Endothelial cell of umbilical vein (primary cell): ENCODE results near the gene MAP3K10. TPM values are rescaled to one million over a fixed set of nuclear protein-coding genes. Genes with fewer than 3 reads are reported as not detected.

Source experiments
- BruUV-seq: library from RNA; stranded (reverse); fragments of 400-500 nt; replicated peaks from 2 replicates; lab custom pipeline; 2021; lab: Mats Ljungman, UMichigan
- CTCF ChIA-PET: fragments of 300-600, 350-600 bp; sonication (Branson Sonifier 250); formaldehyde crosslinking; loops from one replicate; lab custom pipeline; 2021; ENCODE audit warnings: antibody characterized with exemption, inconsistent platforms; lab: Charles Lee
- POLR2A ChIA-PET: fragments of 300-600, 350-600 bp; sonication (Branson Sonifier 250); formaldehyde crosslinking; loops from one replicate; lab custom pipeline; 2021; ENCODE audit warnings: antibody characterized with exemption, inconsistent platforms; lab: Charles Lee
- DNase-seq: peaks from one replicate; pipeline ENCODE4 v3.0.0-alpha.2; 2011; ENCODE audit warnings: low read depth, low spot score
- FAIRE-seq: peaks from 2 replicates; lab custom pipeline; 2011; peaks lifted over from hg19 to GRCh38; lab: Jason Lieb, UNC
- H2AFZ ChIP-seq: 2 replicates; pipeline ENCODE4 v1.6.0; 2012; ENCODE audit warnings: low read depth, low read length, control low read depth, inconsistent platforms
- H3K27ac ChIP-seq: 2 replicates; pipeline ENCODE4 v1.5.1; 2011; ENCODE audit warnings: low read depth, mild to moderate bottlenecking, control low read depth, low read length, moderate library complexity; ENCODE audit not compliant: insufficient read depth
- H3K27me3 ChIP-seq, 2 experiments: 2 replicates each; pipeline versions ENCODE4 v1.6.0 to v1.6.1; 2011; ENCODE audit warnings: low read length in 2 of 2, mixed read lengths in 1 of 2; ENCODE audit not compliant: control insufficient read depth in 2 of 2, insufficient read depth in 2 of 2
- H3K36me3 ChIP-seq, 2 experiments: 2 replicates in 1 of 2; 3 replicates in 1 of 2; pipeline ENCODE4 v1.5.1; 2011; ENCODE audit warnings: low read length in 2 of 2, mild to moderate bottlenecking in 1 of 2, moderate library complexity in 1 of 2; ENCODE audit not compliant: control insufficient read depth in 2 of 2, insufficient read depth in 2 of 2; ENCODE audit errors: extremely low read depth in 1 of 2
- H3K4me1 ChIP-seq: 3 replicates; pipeline ENCODE4 v1.5.1; 2011; ENCODE audit warnings: mild to moderate bottlenecking, low read length; ENCODE audit not compliant: control insufficient read depth, insufficient read depth; ENCODE audit errors: extremely low read depth
- H3K4me2 ChIP-seq: 2 replicates; pipeline ENCODE4 v1.6.1; 2011; ENCODE audit warnings: low read length, control low read depth, mixed read lengths; ENCODE audit not compliant: insufficient read depth
- H3K4me3 ChIP-seq, 3 experiments: fragments of 200-600 bp in 1 of 3; sonication (generic), shearing (Covaris generic) in 1 of 3; replicated peaks in 1 of 3; 2 replicates each; pipeline ENCODE4 v1.5.1; 2011 to 2016; ENCODE audit warnings: control low read depth in 3 of 3, low read length in 3 of 3, mild to moderate bottlenecking in 2 of 3, inconsistent platforms in 1 of 3, low read depth in 1 of 3, moderate library complexity in 1 of 3; ENCODE audit not compliant: insufficient read depth in 1 of 3
- H3K79me2 ChIP-seq: 2 replicates; pipeline ENCODE4 v1.6.0; 2012; ENCODE audit warnings: low read length, inconsistent platforms; ENCODE audit not compliant: control insufficient read depth, insufficient read depth
- H3K9ac ChIP-seq: replicated peaks from 2 replicates; pipeline ENCODE3; 2011; ENCODE audit warnings: low read length, control low read depth; ENCODE audit not compliant: insufficient read depth; ENCODE audit errors: extremely low read depth
- H3K9me1 ChIP-seq: replicated peaks from 3 replicates; pipeline ENCODE4 v1.6.0; 2011; ENCODE audit warnings: mild to moderate bottlenecking, low read length; ENCODE audit not compliant: control insufficient read depth, insufficient read depth; ENCODE audit errors: extremely low read depth
- H3K9me3 ChIP-seq: replicated peaks from 2 replicates; pipeline ENCODE4 v1.5.1; 2012; ENCODE audit warnings: low read length, inconsistent platforms; ENCODE audit not compliant: control insufficient read depth, insufficient read depth
- H4K20me1 ChIP-seq: replicated peaks from 2 replicates; pipeline ENCODE3; 2011; ENCODE audit warnings: mild to moderate bottlenecking, low read length; ENCODE audit not compliant: control insufficient read depth, insufficient read depth; ENCODE audit errors: extremely low read depth
- EZH2 ChIP-seq: IDR thresholded peaks from 2 replicates; pipeline ENCODE4 v1.6.1; 2012; ENCODE audit warnings: borderline replicate concordance, low read depth, mild to moderate bottlenecking, moderate library complexity, low read length, inconsistent platforms; ENCODE audit not compliant: severe bottlenecking
- FOS ChIP-seq: IDR thresholded peaks from 2 replicates; pipeline ENCODE4 v1.6.1; 2011; ENCODE audit warnings: mild to moderate bottlenecking, low read length, moderate library complexity, borderline replicate concordance; ENCODE audit not compliant: insufficient read depth
- GATA2 ChIP-seq: IDR thresholded peaks from 2 replicates; pipeline ENCODE4 v1.7.0; 2011; ENCODE audit warnings: low read depth, mild to moderate bottlenecking, moderate library complexity, mixed read lengths, low read length; ENCODE audit not compliant: insufficient read length, insufficient read depth
- JUN ChIP-seq: IDR thresholded peaks from 2 replicates; pipeline ENCODE4 v1.6.1; 2011; ENCODE audit warnings: borderline replicate concordance, low read depth; ENCODE audit not compliant: insufficient read length, insufficient read depth
- MAX ChIP-seq: IDR thresholded peaks from 2 replicates; pipeline ENCODE4 v1.6.1; 2011; ENCODE audit not compliant: insufficient read depth, insufficient read length
- MYC ChIP-seq: IDR thresholded peaks from one replicate; pipeline ENCODE4 v1.6.1; 2011; ENCODE audit warnings: mild to moderate bottlenecking, low read depth, low read length
- POLR2AphosphoS5 ChIP-seq: IDR thresholded peaks from 2 replicates; pipeline ENCODE4 v1.6.1; 2012; ENCODE audit warnings: low read depth, mild to moderate bottlenecking, control low read depth, low read length, moderate library complexity; ENCODE audit not compliant: insufficient read depth
- dilution Hi-C: fragments of 300-500 bp; cut with MboI; formaldehyde crosslinking; loops from one replicate; pipeline ENCODE4 v1.15.0; 2019; ENCODE audit warnings: low sequenced_read_pairs; ENCODE audit not compliant: extremely low pct_ligation_motif_present
- intact Hi-C: fragments of 100-400 bp; cut with micrococcal nuclease; formaldehyde crosslinking; loops from one replicate; pipeline ENCODE4 v1.10.0; 2022
- polyA plus RNA-seq, 4 experiments: library from polyadenylated mRNA; depleted of rRNA in 3 of 4; stranded (reverse) in 3 of 4; unstranded in 1 of 4; fragments of >200 nt; gene quantifications; 2 replicates each; pipeline versions ENCODE4 v1.2.1 to v1.2.3, GENCODE V29; 2011 to 2012; ENCODE audit warnings: missing spikeins in 1 of 4
- total RNA-seq: library from RNA; stranded (reverse); gene quantifications from 2 replicates; pipeline ENCODE4 v1.2.3, GENCODE V29; 2021

Gene MAP3K10
- total and polyA plus RNA-seq, 2 donors (not counting 3 experiments of a cell fraction or from before 2014, with no cell fraction given): 6.3 to 19.4 TPM

DNA sequence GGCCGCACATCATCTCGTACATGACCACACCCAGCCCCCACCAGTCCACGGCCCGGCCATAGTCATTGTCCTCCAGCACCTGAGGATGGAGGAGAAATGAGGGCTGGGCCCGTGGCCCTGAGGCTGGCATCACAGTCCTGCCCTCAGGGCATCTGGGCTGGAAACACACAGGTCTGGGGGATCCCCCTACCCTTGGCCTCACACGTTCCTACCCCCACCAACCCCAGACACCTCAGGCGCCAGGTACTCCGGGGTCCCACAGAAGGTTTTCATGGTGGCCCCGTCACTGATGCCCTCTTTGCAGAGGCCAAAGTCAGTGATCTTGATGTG lies 44.8 kb downstream of the MAP3K10 start:
- Histone ChIP-seq H3K4me2 (no peak overlapping the region), H3K4me1 (peaks cover 14% of the 10 kb centered on the region), H3K4me3 (no peak overlapping the region), H3K9me3 (no peaks in the 10 kb centered on the region), H3K79me2 (no peaks in the 10 kb centered on the region), H3K9ac (no peak overlapping the region), H3K36me3 (peaks cover 4 to 38% of the 10 kb centered on the region in 2 experiments), H4K20me1 (no peaks in the 10 kb centered on the region), H3K27me3 (no peaks in the 10 kb centered on the region), H3K9me1 (no peaks in the 10 kb centered on the region), H3K27ac (no peak overlapping the region), H2AFZ (no peak overlapping the region)
- FAIRE-seq (no peak), DNase-seq (no peak)
- CTCF ChIA-PET: no interaction called here
- POLR2A ChIA-PET: no interaction called here
- no TSS peak for BruUV-seq
- TF ChIP-seq POLR2AphosphoS5 (no peak), MYC (no peak), MAX (no peak), FOS (no peak)
- intact Hi-C loops (no loop called here), dilution Hi-C loops (no loop called here)

GRCh38 chr19:40236366-40236765 lies 45.1 kb downstream of the MAP3K10 start:
- Histone ChIP-seq H3K4me1 (peaks cover 15% of the 10 kb centered on the region), H3K4me2 (no peak overlapping the region), H3K9me1 (no peaks in the 10 kb centered on the region), H4K20me1 (no peaks in the 10 kb centered on the region), H3K79me2 (no peaks in the 10 kb centered on the region), H3K9me3 (no peaks in the 10 kb centered on the region), H2AFZ (no peak overlapping the region), H3K27me3 (no peaks in the 10 kb centered on the region), H3K36me3 (peaks cover 4 to 39% of the 10 kb centered on the region in 2 experiments), H3K9ac (no peak overlapping the region), H3K27ac (no peak overlapping the region), H3K4me3 (no peak overlapping the region)
- POLR2A ChIA-PET: no interaction called here
- TF ChIP-seq JUN: no peak
- no peak for TF ChIP-seq EZH2
- TF ChIP-seq GATA2: no peak
- TF ChIP-seq POLR2AphosphoS5: no peak
- no TSS peak for BruUV-seq
- intact Hi-C loops: no loop called here
- dilution Hi-C loops: no loop called here
- FAIRE-seq (no peak), DNase-seq (no peak)
- CTCF ChIA-PET: no interaction called here
